Hepatocyte (in vitro differentiated cells): ENCODE measurements around the gene CDK14.

Experiments
- CTCF ChIP-seq: fragments of 200-600 bp; sonication (generic); IDR thresholded peaks from 2 replicates; pipeline ENCODE4 v1.5.1; 2016; ENCODE audit warnings: antibody characterized with exemption, mild to moderate bottlenecking; ENCODE audit not compliant: poor library complexity
- EZH2 ChIP-seq: fragments of 200-600 bp; sonication (generic); IDR thresholded peaks from 2 replicates; pipeline ENCODE4 v1.6.1; 2016; ENCODE audit warnings: antibody characterized with exemption, mild to moderate bottlenecking, borderline replicate concordance

GRCh38 chr7:91041141-91041540 lies 445.0 kb downstream of the CDK14 start:
- TF ChIP-seq CTCF (no peak), EZH2 (no peak)
